Measurements from ENCODE around the gene S100Z.
"Not testable (repeated sequence)": the region's sequence is repeated elsewhere in the genome, so short reads cannot be mapped to it uniquely, and the experiment has no call there.

The S100Z gene

DNA sequence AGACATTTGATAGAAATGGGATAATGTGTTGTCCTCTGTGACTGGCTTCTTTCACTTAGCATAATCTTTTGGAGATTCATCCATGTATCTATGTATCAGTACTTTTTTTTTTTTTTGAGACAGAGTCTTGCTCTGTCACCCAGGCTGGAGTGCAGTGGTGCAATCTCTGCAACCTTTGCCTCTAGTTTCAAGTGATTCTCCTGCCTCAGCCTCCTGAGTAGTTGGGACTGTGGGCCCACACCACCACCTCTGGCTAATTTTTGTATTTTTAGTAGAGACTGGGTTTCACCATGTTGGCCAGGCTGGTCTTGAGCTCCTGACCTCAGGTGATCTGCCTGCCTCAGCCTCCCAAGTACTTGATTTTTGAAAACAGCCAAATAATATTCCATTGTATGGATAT lies 23.4 kb upstream of the S100Z start:
- not testable (repeated sequence) for DNase-seq (ENCODE audit: low read depth)

DNA sequence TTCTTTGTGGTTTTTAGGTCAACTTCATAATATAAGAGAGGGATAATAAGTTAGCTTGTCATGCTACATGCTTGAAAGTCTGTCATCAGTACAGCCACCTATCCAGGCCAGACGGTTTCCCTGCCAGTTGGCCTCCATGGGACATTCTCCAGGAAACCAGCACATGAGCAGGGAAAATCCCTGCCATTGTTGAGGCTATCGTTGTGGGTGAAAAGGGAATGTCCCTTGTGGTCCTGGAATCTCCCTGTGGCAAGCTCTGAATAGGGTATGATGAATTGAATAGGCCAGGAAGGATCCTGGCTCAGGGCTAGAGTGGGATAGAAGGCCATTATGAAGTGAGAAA lies 18.7 kb upstream of the S100Z start:
- DNase-seq (ENCODE audit: low read depth) = peak; percentile 56

DNA sequence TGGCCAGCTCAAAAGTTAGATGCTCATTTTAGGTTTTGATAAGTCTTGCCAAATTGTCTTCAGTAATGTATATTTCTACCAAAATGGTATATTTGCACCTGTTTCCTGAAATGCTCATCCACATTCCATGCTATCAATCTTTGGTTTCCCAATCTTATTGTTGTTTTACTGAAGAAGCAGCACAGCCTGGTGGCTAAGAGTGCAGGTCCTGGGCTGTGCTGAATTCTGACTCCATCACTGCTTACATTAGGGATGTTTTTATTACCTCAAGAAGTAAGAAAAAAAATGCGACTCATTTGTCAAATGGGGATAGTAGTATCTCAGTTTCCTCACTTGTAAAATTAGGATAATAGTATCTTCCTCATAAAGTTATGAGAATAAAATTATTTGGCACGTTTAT lies 13.6 kb upstream of the S100Z start:
- no peak for DNase-seq (ENCODE audit: low read depth)

DNA sequence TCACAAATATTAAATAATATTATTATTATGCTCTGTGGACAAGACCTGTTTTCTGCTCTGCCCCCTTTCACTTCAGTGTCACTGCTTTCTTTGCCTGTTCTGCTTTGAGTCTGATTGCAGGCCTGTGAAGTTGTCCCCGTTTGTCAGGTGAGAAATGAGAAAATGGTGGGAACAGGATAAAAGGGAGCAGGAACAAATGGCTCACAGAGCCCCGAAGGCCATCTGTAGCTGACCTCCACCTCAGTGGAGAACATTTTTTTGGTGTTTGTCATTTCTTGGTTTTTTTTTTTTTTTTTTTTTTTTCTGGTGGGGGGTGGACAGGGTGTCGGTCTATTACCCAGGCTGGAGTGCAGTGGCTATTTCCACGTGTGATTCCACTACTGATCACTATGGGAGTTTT lies 13.2 kb upstream of the S100Z start:
- DNase-seq (ENCODE audit: low read depth) = no peak

DNA sequence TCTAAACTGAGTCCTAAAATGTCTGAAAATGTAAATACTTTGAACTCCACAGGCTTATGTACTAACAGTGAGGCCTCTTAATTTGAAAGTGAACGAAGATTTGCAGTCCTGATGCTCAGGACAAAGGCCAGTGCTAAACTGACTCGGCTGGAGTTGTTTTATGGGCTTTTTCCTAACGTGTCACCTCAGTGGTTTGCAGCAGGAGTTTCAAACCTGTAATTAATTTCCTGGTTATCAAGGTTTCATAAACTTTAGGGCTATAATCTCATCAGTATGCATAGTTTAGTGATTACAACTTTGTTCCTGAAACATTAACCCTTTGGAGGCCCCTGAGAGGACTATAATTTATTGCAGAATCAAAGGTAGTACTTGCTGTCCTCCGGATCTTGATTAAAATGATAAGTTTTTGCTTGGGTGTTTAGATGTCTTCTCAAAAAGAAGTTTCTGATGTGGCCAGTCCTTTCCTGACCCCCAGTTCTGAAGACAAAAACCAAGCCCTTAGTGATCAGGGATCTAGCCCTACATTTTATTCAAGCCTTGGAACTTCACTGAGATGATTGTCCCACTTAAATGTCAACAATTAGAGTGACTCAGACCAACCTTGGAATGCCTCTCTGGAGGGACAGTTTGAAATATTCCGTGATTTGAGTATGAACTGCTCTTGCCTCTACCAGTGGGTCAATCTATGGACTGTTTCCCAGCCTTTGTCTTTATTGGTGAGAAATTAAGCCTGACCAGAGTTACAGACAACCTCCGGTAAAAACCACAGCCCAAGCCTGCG lies 11.1 kb upstream of the S100Z start:
- peak; percentile 31 for DNase-seq (ENCODE audit: low read depth)

DNA sequence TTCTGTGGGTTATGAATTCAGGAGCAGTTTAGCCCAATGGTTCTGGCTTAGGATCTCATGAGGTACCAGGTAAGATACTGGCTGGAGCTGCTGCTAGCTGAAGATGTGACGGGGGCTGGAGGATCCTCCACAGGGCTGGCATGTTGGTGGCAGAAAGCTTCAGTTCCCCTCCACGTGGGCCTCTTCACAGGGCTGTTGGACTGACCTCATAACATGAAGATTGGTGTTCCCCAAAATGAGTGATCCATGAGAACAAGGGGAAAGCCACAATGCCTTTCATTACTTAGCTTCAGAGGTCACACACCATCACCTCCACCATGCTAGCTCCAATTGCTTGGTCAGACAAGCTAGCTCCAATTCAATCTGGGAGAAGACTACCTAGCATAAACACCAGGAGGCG lies 8.5 kb upstream of the S100Z start:
- DNase-seq (ENCODE audit: low read depth) = no peak

DNA sequence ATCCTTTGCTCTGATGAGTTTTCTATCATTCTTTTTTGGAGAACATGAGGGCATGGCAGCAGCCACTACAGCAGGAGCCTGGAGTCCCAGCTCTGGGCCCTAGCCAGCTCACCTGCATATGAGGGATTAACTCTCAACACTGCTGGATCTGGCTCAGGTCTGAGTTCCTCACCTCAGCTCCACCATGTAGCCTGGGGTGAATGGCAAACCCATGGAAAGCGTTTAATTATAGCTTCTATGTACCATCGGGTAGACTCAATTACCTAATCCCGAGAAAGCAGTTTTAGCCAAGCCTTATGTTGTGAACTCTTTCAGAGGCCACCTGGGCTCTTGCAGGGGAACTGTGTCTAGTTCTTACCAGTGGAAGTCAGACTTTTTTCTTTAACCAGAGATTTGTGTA lies 3.9 kb upstream of the S100Z start:
- no peak for DNase-seq (ENCODE audit: low read depth)

DNA sequence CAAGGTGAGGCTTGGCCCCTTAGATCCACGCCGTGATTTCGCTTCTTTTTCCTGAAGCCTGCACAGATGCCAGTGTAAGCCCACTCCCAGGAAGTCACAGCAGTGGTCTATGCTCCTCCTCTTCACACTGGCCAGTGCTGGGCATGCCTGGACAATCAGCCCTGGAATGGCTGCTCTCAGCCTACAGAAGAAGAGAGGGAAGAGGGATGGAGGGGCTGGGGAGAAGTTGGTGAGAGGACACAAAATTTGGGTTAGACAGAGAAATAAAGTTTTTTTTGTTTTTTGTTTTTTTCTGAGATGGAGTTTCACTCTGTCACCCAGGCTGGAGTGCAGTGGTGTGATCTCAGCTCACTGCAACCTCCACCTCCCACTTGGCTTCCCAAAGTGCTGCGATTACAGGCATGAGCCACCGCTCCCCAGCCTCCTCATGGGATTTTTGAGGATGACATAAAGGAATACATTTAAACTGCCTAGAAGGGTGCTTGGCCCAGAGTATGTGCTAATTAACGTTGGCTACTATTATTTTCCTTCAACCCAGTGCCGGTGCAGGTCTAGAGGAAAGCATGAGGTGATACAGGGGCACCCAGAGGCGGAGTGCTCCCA lies 830 bp downstream of the S100Z start:
- no peak for DNase-seq (ENCODE audit: low read depth)

DNA sequence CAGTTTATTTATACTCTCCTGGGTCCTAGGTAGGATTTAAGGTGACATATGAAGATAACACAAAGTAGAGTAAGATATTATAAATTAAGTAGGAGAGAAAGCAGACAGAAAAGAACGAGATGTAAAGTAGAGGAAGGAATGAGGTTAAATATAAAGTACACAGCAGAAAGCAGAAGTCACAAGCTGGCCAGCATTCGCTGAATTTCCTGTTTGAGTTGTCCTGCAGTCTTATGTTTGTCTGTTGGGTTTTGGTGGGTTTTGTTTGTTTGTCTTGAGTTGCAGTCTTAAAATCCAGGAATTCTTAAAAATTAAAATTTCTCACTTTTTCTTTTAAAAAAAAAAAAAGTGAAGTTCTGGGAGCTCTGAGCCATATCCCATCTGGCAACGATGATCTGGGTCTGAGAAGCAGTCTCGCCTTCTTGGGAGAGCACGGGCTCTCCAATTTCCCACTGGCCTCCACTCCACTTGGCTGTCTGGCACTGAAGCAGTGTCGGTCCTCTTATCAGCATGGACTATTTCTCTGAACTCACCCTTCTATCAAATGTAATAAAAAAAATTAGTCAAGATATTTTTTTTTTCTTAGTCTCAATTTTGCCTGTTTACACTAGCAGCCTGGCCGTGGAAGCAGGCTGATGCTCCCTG lies 2.0 kb downstream of the S100Z start:
- no peak for DNase-seq (ENCODE audit: low read depth)

DNA sequence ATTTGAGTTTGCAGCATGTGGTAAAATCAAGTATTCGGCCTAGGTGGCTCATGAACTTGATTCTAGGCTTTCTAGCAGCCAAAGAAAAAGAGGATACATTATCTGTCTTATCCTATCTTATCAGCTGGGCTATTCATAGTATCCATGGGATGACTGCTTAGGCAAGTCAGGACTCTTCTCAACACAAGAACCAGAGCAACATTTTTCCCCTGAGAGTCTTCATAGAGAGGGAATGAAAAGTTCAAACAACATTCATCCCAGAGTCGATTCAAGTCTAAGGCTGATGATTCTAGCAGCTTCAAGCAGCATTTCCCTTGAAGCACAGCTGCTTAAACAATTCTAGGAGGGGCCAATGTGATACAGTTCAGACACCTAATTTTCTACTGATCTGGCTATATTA lies 3.0 kb downstream of the S100Z start:
- DNase-seq (ENCODE audit: low read depth) = no peak

DNA sequence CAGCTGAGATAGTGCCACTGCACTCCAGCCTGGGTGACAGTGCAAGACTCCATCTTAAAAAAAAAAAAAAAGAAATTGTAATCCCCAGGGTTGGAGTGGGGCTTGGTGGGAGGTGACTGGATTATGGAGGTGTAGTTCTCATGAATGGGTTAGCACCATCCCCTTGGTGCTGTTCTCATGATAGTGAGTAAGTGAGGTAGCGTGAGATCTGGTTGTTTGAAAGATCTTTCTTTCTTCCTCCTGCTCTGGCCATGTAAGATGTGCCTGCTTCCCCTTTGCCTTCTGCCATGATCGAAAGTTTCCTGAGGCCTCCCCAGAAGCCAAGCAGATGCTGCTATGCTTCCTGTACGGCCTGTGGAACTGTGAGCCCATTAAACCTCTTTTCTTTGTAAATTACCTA lies 3.9 kb downstream of the S100Z start:
- DNase-seq (ENCODE audit: low read depth) = not testable (repeated sequence)

DNA sequence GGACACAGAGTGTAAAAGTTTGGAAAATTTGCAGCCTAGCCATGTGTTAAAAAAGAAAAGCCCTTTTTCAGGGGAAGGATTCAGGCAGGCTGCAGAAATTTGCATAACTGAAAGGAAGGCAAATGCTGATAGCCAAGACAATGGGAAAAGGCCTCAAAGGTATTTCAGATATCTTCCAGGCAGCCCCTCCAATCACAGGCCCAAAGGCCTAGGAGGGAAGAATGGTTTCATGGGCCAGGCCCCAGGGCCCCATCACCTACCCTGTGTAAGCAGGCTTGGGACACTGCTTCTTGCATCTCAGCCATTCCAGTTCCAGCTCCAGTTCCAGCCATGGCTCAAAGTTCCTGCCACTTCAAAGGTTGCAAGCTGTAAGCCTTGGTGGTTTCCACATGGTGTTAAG lies 4.8 kb downstream of the S100Z start:
- no peak for DNase-seq (ENCODE audit: low read depth)

DNA sequence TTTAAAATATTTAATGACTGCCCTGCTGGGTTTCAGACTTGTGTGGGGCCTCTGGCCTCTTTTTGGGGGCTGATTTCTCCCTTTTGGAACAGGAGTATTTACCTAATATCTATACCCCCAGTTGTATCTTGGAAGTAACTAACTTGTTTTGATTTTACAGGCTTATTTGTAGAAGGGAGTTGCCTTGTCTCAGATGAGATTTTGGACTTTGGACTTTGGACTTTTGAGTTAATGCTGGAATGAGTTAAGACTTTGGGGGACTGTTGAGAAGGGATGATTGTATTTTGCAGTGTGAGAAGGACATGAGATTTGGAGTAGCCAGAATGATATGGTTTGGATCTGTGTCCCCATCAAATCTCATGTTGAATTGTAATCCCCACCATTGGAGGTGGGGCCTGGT lies 5.7 kb downstream of the S100Z start:
- not testable (repeated sequence) for DNase-seq (ENCODE audit: low read depth)

DNA sequence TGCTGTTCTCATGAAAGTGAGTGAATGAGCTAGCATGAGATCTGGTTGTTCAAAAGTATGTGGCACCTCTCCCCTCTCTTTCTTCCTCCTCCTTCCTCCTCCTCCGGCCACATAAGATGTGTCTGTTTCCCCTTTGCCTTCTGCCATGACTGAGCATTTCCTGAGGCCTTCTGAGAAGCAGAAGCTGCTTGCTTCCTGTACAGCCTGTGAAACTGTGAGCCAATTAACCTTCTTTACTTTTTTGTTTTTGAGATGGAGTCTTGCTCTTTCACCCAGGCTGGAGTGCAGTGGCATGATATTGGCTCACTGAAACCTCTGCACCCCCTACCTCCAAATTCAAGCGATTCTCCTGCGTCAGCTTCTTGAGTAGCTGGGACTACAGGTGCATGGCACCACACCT lies 6.1 kb downstream of the S100Z start:
- no peak for DNase-seq (ENCODE audit: low read depth)

DNA sequence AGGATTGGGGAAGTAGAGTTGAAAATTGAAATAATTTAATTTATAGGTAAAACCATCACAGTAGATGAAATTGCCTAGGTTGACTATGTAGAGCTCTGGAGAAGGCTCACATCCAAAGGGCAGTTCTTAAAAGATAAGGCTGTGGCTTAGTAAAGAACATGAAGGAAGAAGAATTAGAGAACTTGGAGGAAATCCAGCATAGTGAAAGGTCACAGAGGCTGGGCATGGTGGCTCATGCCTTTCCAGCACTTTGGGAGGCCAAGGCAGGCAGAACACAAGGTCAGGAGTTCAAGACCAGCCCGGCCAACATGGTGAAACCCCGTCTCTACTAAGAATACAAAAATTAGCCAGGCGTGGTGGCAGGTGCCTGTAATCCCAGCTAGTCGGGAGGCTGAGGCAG lies 7.0 kb downstream of the S100Z start:
- not testable (repeated sequence) for DNase-seq (ENCODE audit: low read depth)

DNA sequence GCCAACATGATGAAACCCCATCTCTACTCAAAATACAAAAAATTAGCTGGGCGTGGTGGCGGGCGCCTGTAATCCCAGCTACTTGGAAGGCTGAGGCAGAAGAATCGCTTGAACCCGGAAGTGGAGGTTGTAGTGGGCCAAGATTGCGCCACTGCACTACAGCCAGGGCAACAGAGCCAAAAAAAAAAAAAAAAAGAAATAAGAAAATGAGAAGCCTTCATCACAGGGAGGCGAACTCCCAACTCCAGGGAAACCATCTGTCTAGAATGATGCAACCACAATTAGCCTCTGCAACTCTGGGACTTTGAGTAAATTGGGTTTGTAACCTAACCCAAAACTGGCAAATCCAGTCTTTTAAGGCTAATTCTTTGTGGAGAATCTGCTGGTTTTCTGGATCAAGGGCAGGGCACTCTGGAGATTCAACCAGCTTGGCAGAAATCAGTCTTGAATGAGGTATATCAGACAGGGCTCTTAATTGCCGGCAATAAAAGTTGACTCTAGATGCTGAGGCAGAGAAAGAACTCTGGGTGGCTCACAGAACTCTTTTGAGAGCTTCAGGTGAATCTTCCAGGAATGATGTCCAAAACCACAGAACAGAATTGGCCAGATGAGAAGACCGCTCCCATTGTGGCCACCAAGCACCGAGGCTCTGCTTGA lies 9.9 kb downstream of the S100Z start:
- DNase-seq (ENCODE audit: low read depth) = no peak

DNA sequence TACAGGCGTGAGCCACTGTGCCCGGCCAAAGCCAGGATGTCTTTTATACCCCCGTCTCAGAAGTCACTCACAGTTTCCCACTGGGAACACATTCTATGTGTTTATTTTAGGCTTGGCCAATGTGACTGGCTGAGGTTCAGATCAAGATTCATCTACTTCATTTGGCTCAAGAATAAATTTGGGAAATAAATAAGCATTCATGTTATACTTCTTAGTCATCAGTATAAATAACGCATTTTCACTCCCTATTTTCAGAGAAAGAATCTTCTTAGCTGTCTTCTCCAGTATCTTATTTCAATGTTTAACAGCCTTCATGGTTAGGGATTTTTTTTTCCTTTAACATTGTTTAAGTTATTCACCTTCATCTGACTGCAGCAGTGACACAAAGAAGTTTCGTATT lies 11.8 kb downstream of the S100Z start:
- DNase-seq (ENCODE audit: low read depth) = no peak

DNA sequence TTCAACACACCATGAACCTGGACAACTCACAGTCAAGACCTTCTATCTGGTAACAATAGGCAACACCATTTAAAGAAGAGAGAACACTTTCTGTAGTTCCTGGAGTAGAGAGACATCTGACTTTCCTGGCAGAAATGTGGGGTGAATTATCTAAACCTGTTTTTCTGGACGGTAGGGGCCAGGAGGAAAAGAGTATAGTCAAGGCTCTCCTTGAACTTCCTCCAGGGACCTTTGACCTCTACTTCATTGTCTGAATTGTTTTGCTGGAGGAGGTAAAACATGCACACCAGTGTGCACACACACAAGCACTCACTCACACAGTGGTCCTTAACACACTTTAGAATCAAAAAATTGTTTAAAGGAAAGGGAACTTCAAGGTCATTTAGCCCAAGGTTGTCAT lies 13.2 kb downstream of the S100Z start:
- DNase-seq (ENCODE audit: low read depth) = no peak

DNA sequence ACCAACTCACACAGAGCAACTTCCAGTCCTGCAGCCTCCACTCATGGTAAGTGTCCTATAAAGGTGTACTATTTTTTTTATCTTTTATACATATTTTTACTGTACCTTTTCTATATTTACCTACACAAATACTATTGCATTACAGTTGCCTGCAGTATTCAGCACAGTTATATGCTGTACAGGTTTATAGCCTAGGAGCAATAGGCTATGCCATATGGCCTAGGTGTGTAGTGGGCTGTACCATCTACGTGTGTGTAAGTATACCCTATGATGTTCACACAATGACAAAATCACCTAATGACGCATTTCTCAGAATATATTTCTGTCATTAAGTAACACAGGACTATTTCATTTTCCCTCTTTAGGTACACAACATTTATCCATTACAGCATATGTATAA lies 16.7 kb downstream of the S100Z start:
- DNase-seq (ENCODE audit: low read depth) = no peak

DNA sequence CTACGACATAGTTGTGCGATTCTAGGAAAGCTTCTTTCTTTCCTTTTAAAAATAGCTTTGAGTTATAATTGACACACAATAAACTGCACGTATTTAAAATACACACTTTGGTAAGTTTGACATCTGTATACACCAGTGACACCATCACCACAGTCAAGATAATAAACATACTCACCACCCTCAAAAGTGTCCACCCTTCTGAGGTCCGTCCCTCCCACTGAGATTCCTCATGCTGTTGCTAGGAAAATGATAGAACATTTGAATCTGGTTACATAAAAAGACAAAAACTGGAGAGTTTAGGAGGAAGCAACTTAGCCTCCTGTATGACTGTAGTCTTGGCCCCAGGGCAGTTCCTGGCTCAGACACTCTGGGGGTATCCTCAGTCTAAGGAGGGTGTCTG lies 17.2 kb downstream of the S100Z start:
- no peak for DNase-seq (ENCODE audit: low read depth)

DNA sequence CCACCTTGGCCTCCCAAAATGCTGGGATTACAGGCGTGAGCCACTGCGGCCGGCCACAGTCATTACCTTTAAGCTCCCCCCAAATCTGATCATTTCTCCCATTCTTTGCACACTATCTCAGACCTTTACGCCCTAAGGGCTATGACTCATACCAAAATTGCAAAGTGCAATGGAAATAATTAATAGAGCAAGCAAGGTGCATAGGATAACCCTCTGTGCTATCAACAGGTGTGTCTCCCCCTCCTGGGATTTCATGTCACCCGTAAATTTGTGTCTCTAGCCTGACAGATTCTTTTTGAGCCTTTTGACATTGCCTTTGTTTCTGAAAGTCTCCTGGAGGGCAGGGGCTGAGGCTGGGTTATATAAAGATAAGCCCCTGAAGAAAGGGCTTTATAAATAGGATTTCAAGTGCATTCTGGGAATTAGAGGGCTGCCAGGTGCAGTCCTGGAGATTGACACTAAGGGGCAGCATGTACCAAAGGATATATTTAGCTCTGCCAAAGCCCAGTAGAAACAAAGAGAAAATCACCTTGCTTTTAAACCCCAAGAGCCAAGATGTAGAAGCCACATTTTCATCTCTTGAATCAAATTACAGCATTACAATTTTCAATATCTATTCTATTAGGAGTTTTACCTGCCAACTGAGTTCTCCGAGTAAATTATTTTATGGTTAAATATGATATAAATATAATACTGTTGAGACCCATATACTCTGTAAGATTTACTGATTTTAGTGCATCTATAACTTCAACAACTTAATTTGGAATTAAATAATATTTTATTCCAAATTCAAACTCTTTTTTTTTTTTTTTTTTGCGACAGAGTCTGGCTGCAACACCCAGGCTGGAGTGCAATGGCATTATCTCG lies 18.2 kb downstream of the S100Z start:
- peak; percentile 34 for DNase-seq (ENCODE audit: low read depth)

DNA sequence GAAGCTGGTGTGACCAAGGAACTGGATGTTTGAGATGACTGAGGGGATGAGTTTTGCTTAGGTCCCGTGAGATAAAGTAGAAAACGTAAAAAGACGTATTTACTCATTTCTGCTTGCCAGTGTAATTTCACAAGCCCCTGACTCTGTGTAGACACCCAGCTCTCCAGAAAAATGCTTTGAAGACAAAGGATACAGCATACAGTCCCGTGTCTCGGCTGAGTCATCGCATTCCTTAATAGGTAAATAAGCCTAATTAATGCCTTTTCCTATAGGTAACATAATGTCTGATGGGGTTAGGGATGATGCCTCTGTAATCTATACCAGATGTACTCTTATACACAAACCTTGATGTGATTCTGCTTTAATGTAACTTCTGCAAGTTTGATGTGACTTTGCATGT lies 20.2 kb downstream of the S100Z start:
- DNase-seq (ENCODE audit: low read depth) = peak; percentile 1

Measured in HS-5 (cell line).